Sciatic nerve (tissue), 2 donors: Measurements from ENCODE around the gene CSKMT. TPM values are rescaled to one million over a fixed set of nuclear protein-coding genes. Genes with fewer than 3 reads are reported as not detected.
A peak's percentile ranks its signal among the peaks of the same experiment; 100 is the strongest.
"Not testable (repeated sequence)": the region's sequence is repeated elsewhere in the genome, so short reads cannot be mapped to it uniquely, and the experiment has no call there.

Experiments
- ATAC-seq: fragments of 200-7000 bp; cut with Tn5 transposase; one replicate; pipeline ENCODE4 v1.9.1; 2020; ENCODE audit warnings: mild to moderate bottlenecking, moderate library complexity
- DNase-seq: peaks from one replicate; pipeline ENCODE4 v3.0.0-alpha.2; 2020; ENCODE audit warnings: low spot score
- intact Hi-C: fragments of 100-400 bp; cut with DNase I; formaldehyde crosslinking; loops from one replicate; pipeline ENCODE4 v1.14.2; 2022
- total RNA-seq: library from RNA; stranded (reverse); fragmentation: NEBNext Ultra II Directional; extraction: Animal tissue kit (Norgen Biotek cat#: 25700); gene quantifications from one replicate; pipeline ENCODE4 v1.2.1, GENCODE V29; 2021
- donor health status: DM: no; HTN: no; CAD: no.
- donor health status: DM: no; HTN: no; CAD: no.

Gene CSKMT
- total RNA-seq, 1 donor from 2014 or later, result 7.1 TPM

DNA sequence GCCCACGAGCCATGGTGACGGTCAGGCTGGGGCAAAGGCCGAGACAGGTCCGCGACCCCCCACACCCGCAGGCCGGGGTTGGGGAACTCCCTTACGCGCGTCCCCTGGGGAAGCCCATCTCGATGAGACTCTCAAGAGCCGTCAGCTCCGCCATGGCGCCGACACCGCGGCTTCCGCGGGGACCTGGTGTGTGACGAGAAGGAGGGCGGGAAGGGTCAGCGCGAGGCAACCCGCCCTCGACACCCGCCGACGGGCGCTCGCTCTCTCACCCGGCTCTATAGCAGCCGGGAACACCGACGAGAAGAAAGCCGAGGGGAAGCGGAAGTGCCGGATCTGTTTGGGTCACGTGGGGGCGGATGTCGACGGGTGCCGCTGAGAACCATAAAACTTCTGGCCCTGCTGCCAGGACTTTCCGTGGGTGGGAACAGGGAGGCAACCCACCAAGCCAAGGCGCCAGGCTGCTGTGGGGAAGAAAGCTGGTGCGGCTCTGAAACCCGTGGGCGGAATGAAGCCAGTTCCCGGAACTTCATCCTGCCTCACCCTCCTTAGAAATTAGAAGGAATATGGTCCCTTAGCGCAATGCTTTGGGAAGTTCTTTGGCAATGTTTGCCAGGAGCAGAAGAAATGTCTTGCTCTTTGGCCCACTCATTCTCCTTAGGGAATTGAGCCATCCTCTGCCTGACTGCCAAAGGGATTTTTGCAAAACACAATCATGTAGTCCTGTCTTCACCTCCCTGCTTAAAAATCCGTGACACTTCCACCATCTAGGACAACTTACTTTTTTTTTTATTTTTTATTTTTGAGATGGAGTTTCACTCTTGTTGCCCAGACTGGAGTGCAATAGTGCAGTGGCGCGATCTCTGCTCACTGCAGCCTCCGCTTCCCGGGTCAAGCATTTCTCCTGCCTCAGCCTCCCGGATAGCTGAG, 13.9 kb downstream of the CSKMT start, which contains the start of gene UBXN1:
UBXN1 (minus strand) TSS at position 304 of the 927 bp plus-strand sequence; CDS start at position 154, 150 bp downstream.
- DNase-seq (peak; percentile 94), ATAC-seq (peak; percentile 94)
- intact Hi-C loops, result no loop called here

DNA sequence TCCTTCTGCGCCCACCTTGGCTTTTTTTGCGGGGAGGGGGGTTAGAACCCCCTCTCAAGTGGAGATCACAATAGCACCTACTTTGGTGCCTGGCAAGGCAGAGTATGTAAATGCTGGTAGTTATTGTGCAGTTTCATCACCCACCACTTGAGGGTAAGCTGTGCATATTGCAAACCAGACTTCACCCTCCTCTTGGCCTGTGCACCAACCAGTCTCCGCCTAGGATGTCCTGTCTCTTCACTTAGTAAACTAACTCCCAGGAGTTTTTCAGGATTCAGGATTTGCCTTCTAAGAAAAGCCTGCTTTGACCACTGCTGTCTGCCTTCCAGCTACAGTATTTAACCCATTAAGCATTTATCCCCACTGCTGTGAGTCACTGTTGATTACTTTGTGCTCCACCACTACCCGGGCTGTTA, 15.7 kb downstream of the CSKMT start:
- DNase-seq (no peak), ATAC-seq (peak; percentile 72)

DNA sequence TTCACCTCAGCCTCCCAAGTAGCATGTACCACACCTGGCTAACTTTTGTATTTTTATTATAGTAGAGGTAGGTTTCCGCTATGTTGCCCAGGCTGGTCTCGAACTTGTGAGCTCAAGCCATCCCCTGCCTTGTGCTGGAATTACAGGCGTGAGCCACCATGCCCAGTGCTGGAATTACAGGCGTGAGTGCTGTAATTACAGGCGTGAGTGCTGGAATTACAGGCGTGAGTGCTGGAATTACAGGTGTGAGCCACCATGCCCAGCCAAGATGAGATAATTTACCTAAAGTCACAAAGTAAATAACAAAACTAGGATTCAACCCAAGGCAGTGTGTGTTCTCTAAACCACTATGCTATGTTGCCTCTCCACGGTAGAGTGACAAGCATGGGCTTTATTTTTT, 17.4 kb downstream of the CSKMT start:
- intact Hi-C loops, result no loop called here
- no peak for ATAC-seq

More for the DNA sequence above, 15.7 kb downstream of the CSKMT start:
- intact Hi-C loops, result no loop called here

DNA sequence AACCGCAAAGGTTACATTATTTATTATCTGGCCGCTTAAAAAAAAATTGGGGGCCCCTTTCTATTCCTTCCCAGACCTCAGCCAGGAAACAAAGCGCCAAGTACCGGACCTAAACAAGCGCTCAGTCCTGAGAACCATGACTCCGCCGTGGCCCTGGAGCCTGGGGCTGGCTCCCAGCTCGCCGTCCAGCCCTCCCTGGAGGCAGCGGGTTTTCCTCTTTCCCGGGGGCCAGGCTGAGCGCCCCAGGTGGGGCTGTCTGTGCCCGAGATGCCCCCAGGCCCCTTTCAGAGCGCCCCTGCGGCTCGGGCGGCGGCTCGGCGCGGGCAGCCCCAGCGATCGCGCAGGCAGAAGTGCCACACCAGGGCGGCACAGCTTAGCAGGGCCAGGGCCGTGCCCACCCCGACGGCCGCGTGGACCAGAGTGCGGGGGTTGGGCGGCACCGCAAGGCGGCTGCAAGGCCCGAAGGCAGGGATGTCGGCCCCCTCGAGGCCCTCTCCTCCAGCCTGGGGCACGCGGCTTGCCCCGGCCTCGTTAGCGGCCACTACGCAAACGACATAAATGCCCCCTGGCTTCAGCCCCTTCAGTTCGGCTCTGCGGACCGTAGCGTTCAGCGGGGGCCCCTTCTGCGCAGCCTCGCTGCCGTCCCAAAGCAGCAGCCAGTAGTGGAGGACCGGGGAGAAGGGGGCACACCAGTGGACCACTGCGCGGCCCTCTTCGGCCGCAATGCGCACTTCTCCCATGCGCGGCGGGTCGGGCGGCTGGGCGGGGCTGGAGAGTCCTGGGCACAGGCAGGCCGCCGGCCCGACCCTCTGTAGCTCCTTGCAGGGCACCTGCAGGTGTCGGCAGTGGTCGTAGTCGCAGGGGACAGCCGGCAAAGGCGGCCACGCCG, 22.6 kb downstream of the CSKMT start:
- intact Hi-C loops, result no loop called here
- peak; percentile 52 for ATAC-seq
- no peak for DNase-seq

More for the DNA sequence above, 17.4 kb downstream of the CSKMT start:
- no peak for DNase-seq

DNA sequence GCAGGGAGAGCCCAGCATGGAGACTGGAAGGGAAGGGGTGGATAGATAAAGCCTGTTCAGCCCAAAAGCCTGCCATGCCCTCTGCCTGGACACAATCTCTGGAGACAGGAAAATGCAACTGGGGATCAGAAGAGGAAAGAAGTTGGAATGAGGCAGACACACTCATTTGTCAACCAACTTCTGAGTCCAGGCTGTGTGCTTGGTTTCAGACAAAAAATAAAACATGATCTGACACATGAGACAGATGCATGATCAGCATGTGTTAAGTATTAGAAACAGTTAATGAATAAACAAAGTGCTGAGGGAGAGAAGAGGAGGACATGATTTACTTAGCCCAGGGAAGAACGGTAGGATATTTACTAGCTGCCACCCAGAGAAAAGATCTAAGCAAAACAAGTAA, 23.4 kb downstream of the CSKMT start:
- ATAC-seq, result no peak
- no peak for DNase-seq
- intact Hi-C loops, result no loop called here

DNA sequence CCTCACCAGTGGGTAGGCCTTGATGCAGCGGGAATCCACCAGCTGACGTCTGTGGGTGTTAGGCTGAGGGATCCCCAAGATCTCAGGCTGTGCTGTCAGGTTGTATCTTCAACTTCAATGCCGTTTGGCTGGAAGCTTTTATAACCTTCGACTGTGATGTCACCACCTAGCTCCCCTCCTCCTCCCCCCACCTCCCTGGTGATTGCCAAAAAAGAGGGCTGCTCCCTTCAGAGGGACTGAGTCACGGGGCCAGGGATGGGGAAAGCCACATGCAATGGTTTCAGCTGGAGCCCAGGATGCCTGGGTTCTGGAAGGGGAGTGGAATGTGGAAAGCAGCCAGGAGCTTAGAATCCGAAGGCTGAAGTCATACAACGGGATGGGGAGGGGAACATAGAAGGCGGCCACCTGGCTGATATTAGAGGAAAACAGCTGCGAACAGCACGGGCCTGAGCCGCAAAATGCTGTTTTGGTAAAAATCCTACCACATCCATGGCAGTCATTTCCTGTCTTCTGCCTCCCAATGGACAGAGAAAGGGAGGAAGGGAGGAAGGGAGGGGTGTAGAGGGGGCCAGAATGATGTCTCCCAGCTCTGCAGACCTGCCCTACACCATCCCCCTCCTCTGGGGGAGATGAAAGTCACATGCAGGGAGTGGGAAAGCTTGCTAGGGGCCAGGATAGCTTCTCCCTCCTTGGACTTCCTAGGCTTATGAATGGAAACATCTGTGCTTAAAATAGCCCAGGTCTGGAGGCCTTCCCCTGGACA, 24.5 kb downstream of the CSKMT start, which contains the start of gene LRRN4CL:
LRRN4CL (minus strand) TSS at position 110 of the 763 bp plus-strand sequence. CDS start 1,022 bp downstream, outside the sequence.
- intact Hi-C loops, result no loop called here
- ATAC-seq (peak; percentile 96), DNase-seq (peak; percentile 89)

DNA sequence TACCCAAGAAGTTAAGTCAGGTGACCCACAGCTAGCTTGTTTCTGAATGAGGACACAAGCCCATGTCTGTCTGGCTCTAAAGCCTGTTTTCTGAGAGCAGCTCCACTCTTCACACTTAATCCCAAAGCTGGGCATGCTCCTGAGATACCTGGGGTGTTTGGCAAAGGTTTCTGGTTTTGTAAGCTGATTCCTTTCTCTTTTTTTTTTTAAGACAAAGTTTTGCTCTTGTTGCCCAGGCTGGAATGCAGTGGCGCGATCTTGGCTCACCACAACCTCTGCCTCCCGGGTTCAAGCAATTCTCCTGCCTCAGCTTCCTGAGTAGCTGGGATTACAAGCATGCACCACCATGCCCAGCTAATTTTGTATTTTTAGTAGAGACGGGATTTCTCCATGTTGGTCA, 28.5 kb downstream of the CSKMT start:
- intact Hi-C loops, DNase-seq, ATAC-seq: not testable (repeated sequence)

DNA sequence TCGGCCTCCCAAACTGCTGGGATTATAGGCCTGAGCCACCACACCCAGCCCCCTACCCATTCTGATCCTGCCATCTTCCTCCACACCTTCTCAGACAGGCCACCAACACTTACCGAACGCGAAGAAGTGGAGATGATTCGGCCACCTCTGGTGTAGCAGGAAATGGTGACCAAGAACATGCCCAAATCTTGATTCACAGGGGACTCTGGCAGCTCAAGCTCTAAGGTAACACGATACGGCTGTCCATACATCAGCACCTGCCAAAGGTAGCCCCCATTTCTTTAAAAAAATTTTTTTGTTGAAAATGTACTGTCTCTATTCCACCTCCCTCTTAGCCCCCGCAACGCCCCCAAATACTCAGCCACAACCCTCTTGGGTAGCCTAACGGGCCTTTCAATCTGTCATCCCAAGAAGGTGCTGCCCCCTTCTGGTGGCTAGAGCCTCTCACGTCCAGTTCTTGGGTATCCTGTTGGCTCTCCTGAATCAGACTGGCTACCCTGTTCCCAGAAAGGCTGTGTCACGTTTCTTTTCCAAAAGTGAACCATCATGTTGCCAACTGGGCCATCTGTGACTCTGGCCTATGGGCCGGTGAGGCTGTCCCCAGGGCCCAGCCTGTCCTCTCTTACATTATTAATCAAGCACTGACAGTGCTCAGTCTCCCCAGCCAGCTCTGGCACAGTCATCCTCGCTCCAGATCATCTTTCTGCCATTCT, 29.5 kb downstream of the CSKMT start:
- intact Hi-C loops, result no loop called here
- DNase-seq (peak; percentile 88), ATAC-seq (peak; percentile 82)

DNA sequence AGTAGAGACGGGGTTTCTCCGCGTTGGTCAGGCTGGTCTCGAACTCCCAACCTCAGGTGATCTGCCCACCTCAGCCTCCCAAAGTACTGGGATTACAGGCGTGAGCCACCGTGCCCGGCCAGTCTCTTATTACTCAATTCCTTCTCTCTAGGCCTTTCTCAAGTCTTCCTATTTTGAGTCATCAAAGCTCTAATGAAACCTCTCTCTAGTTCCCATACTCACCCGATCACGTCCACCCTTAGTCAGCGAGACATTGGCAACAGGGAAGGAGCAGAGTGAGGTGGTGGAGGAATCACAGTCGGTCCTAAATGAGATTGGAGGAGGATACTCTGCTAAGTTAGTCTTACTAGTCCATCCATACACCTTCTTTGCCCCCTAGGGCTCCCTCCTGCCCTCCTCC, 37.1 kb downstream of the CSKMT start:
- ATAC-seq, result no peak
- no peak for DNase-seq
- intact Hi-C loops, result no loop called here

DNA sequence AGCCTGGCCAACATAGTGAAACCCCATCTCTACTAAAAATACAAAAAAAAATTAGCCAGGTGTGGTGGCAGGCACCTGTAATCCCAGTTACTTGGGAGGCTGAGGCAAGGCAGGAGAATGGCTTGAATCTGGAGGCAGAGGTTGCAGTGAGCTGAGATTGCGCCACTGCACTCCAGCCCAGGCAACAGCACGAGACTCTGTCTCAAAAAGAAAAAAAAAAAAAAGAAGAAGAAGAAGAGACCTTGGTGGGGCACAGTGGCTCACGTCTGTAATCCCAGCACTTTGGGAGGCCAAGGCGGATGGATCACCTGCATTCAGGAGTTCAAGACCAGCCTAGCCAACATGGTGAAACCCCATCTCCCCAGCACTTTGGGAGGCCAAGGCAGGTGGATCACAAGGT, 38.8 kb downstream of the CSKMT start:
- ATAC-seq, intact Hi-C loops, DNase-seq: not testable (repeated sequence)

DNA sequence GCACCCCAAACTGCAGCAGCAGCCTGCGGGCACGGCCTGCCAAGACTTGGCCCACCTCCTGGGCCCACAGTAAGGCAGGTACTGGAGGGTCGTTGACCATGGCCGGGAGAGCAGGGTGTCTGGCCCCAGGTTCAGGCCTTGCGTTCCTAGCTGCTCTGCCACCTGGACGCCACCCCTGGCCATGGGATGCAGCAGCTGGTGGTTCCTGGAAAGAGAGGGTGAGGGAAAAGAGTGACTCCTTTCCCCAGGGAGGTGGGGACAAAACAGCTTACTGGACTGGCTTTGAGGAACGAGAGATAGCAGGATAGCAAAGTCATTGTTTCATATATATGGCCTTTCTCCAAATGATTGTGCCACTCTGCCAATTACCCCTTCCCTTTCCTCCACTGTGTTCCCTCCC, 40.3 kb downstream of the CSKMT start:
- ATAC-seq (no peak), DNase-seq (no peak)
- intact Hi-C loops, result no loop called here

DNA sequence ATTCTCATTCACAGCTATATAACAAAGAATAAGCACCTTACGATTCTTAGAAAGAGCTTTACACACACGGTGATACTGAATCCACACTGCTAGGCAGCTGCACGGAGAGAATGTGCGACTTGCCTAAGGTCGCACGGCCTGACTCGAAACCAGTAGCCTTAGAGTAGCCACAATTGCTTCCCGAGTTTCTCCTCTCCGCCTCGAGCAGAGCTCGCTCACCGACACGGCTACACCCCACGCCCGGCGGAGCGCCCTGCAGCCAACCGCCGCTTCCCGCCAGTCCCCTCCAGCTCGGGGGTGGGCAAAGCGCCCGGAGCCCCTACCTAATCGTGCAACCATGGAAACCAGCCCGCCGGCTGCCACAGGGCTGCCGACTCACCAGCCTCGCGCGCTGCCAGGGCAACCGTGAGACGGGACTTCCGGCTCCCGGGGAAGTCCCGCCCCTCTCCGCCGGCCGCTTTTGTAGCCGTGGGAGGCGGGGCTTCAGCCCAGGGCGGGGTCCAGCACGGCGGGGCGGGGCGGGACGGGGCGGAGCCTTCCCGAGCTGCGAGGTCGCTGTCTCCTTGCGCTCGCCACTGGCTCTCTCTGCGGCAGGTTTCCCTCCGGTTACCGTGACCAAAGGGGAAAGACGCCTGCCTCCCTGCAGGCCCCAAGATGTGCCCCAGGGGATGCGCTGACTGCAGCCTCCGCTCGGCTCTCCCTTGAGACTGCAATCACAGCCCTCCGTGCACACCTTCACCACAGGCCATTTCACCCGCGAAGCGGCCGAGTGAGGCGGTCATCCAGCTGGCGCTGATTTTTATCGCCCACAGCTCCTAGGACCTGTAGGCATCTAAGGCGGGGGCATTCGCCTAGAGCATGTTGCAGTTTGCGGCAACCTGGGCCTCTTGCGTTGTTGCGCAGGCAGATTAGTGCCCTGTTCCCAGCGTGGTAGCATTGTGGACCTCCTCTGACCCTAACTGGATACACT, 41.1 kb downstream of the CSKMT start:
- ATAC-seq (peak; percentile 90), DNase-seq (peak; percentile 96)
- intact Hi-C loops, result no loop called here

DNA sequence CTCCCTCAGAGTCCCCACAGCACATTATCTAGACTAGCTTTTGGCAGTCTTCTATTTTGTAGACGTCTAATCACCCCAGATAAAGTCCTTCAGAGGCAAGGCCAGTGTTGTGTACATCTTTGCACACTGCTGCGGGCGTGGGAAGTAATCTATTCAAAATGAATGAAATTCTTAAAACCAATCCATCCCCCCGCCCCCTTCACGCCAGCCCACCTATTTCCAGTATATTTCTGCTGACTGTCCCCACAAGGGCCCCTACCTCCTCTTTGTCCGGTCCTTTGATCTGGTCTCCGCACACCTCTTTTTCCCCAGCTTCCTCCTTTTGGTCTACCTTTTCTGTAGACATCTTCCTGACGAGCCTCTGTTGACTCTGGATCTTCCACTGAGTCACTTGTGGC, 41.7 kb downstream of the CSKMT start:
- DNase-seq, result no peak
- ATAC-seq, result no peak
- intact Hi-C loops, result no loop called here

DNA sequence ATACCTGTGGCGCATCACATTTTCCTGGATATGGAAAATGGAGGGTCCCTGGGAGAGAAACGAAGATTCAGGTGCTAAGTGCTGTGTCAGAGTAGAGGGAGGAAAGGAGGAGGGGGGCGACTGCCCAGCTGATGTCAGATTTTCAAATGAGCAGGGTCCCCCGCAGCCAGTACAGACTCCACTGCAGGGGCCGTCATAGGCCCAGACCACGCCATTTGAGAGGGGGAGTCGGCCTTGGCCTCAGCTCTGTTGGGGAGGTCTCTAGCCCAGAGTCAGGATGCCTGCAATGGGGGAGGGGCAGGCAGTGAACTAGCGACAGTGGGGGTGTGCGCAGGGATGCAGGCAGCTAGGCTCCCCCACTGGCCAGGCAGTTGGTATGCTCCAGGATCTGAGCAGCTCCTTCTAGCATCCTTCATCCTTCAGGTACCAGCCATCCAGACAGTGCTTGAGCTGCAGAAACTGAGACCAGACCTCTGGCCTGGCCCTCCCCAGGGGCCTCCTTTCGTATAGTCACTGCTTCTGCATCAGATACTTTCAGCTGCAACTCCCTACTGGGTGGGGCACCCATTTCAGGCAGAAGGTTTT, 42.3 kb downstream of the CSKMT start, which contains the start of the genes BSCL2 and GNG3:
BSCL2 (minus strand) TSS at position 148 of the 585 bp plus-strand sequence. CDS start 229 bp downstream, outside the sequence.
GNG3 (plus strand) TSS at position 400 of the 585 bp plus-strand sequence. CDS start 620 bp downstream, outside the sequence.
- intact Hi-C loops, result no loop called here
- ATAC-seq (no peak), DNase-seq (no peak)

DNA sequence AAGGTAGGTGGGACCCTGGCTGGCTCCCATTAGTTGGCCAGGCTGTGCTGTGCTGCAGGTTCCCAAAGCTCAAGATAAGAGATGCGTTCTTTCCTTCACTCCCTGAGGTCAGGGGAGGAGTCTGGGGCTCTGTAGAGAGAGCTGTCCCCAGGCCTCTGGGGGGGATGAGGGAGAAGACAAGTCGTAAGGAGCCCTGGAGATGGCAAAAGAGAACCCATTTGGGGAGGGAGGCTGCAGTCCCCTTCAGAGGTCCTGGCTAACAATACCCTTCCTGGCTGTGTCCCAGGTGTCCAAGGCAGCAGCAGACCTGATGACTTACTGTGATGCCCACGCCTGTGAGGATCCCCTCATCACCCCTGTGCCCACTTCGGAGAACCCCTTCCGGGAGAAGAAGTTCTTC, 43.3 kb downstream of the CSKMT start:
- intact Hi-C loops, result no loop called here
- ATAC-seq (no peak), DNase-seq (no peak)

DNA sequence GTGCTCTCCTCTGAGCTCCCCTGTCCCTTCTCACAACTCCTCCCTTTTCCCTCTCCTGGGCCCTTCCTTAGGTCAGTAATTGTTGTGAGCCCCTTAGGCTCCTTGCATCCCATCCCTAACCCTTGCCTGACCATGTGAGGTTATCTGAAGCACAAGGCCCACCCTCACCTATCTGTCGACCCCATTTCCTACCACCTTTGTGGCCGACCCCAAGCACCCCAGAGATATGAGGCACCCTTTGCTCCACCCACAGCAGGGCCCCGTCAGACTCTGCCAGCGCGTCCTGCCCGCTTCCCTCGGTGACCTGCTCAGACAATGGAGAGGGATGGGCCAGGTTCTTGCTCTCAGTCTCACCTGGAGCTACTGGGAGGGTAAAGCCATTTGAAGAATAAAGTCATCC, 43.7 kb downstream of the CSKMT start:
- DNase-seq, result no peak
- intact Hi-C loops, result no loop called here
- peak; percentile 0 for ATAC-seq
